Mesenchymal stem cell (in vitro differentiated cells and primary cell): ENCODE data around the gene PROSER1.

Source experiments
- DNase-seq: peaks from one replicate; pipeline ENCODE4 v3.0.0-alpha.2; 2013
- H2AFZ ChIP-seq: one replicate; pipeline ENCODE4 v1.6.1; 2013; ENCODE audit warnings: low read depth, mild to moderate bottlenecking, control low read depth, inconsistent platforms, low read length, moderate library complexity
- H2AK5ac ChIP-seq: 2 replicates; pipeline ENCODE4 v1.6.1; 2013; ENCODE audit warnings: low read length, moderate library complexity, mild to moderate bottlenecking, inconsistent platforms; ENCODE audit not compliant: severe bottlenecking
- H2BK120ac ChIP-seq: one replicate; pipeline ENCODE4 v1.6.1; 2013; ENCODE audit warnings: low read depth, mild to moderate bottlenecking, inconsistent platforms, low read length, moderate library complexity
- H2BK12ac ChIP-seq, 2 experiments: one replicate each; pipeline ENCODE4 v1.6.1; 2013; ENCODE audit warnings: inconsistent platforms in 2 of 2, low read length in 2 of 2, mild to moderate bottlenecking in 2 of 2, moderate library complexity in 2 of 2, control low read depth in 1 of 2
- H2BK15ac ChIP-seq: one replicate; pipeline ENCODE4 v1.6.1; 2013; ENCODE audit warnings: mild to moderate bottlenecking, low read depth, inconsistent platforms; ENCODE audit not compliant: poor library complexity, severe bottlenecking
- H2BK5ac ChIP-seq: 2 replicates; pipeline ENCODE4 v1.6.1; 2013; ENCODE audit warnings: low read depth, mild to moderate bottlenecking, low read length, control low read depth, inconsistent platforms; ENCODE audit not compliant: poor library complexity, severe bottlenecking
- H3K14ac ChIP-seq, 2 experiments: one replicate each; pipeline ENCODE4 v1.6.1; 2013; ENCODE audit warnings: inconsistent platforms in 2 of 2, low read length in 2 of 2, control low read depth in 1 of 2, mild to moderate bottlenecking in 1 of 2, moderate library complexity in 1 of 2
- H3K18ac ChIP-seq, 2 experiments: one replicate each; pipeline ENCODE4 v1.6.1; 2013; ENCODE audit warnings: inconsistent platforms in 2 of 2, low read length in 2 of 2, control low read depth in 1 of 2, low read depth in 1 of 2, mild to moderate bottlenecking in 1 of 2
- H3K23ac ChIP-seq, 2 experiments: one replicate each; pipeline ENCODE4 v1.6.1; 2013; ENCODE audit warnings: inconsistent platforms in 2 of 2, low read length in 2 of 2, mild to moderate bottlenecking in 2 of 2, moderate library complexity in 2 of 2, control low read depth in 1 of 2
- H3K27ac ChIP-seq: 2 replicates; pipeline ENCODE4 v1.5.1; 2013; ENCODE audit warnings: mild to moderate bottlenecking, moderate library complexity, low read length, control low read depth, inconsistent platforms; ENCODE audit not compliant: poor library complexity, severe bottlenecking
- H3K27me3 ChIP-seq, 2 experiments: 2 replicates each; pipeline versions ENCODE4 v1.6.1 to v1.7.0; 2013; ENCODE audit warnings: low read length in 2 of 2, mild to moderate bottlenecking in 2 of 2, moderate library complexity in 2 of 2, control low read depth in 1 of 2, inconsistent platforms in 1 of 2; ENCODE audit not compliant: control insufficient read depth in 1 of 2, insufficient read depth in 1 of 2
- H3K36me3 ChIP-seq, 2 experiments: 2 replicates each; pipeline versions ENCODE4 v1.6.1 to v1.7.0; 2013; ENCODE audit warnings: low read length in 2 of 2, control low read depth in 1 of 2, inconsistent platforms in 1 of 2, low read depth in 1 of 2, mild to moderate bottlenecking in 1 of 2; ENCODE audit not compliant: insufficient read depth in 2 of 2, control insufficient read depth in 1 of 2
- H3K4ac ChIP-seq, 2 experiments: one replicate each; pipeline ENCODE4 v1.6.1; 2013; ENCODE audit warnings: inconsistent platforms in 2 of 2, low read length in 2 of 2, mild to moderate bottlenecking in 2 of 2, moderate library complexity in 2 of 2, control low read depth in 1 of 2, low read depth in 1 of 2
- H3K4me1 ChIP-seq: 2 replicates; pipeline ENCODE4 v1.6.1; 2013; ENCODE audit warnings: low read depth, low read length, control low read depth; ENCODE audit not compliant: control insufficient read depth, insufficient read depth
- H3K4me2 ChIP-seq: 2 replicates; pipeline ENCODE4 v1.6.1; 2013; ENCODE audit warnings: low read length, mild to moderate bottlenecking, inconsistent platforms; ENCODE audit not compliant: poor library complexity, severe bottlenecking
- H3K4me3 ChIP-seq, 2 experiments: 2 replicates each; pipeline versions ENCODE4 v1.5.1 to v1.7.0; 2013; ENCODE audit warnings: low read length in 2 of 2, mild to moderate bottlenecking in 2 of 2, control low read depth in 1 of 2, low read depth in 1 of 2; ENCODE audit not compliant: insufficient read depth in 1 of 2
- H3K79me1 ChIP-seq: replicated peaks from 2 replicates; pipeline ENCODE4 v1.6.1; 2013; ENCODE audit warnings: mild to moderate bottlenecking, control low read depth, low read length, inconsistent platforms; ENCODE audit not compliant: poor library complexity, severe bottlenecking
- H3K9ac ChIP-seq: 2 replicates; pipeline ENCODE4 v1.7.0; 2013; ENCODE audit warnings: mild to moderate bottlenecking, low read length, moderate library complexity
- H3K9me3 ChIP-seq: 2 replicates; pipeline ENCODE4 v1.7.0; 2013; ENCODE audit warnings: mild to moderate bottlenecking, low read length; ENCODE audit not compliant: control insufficient read depth
- H4K8ac ChIP-seq: one replicate; pipeline ENCODE4 v1.6.1; 2013; ENCODE audit warnings: inconsistent platforms, mild to moderate bottlenecking, low read length, moderate library complexity
- H4K91ac ChIP-seq: one replicate; pipeline ENCODE4 v1.6.1; 2013; ENCODE audit warnings: mild to moderate bottlenecking, low read length, inconsistent platforms
- WGBS: methylation state at CpG from one replicate; pipeline ENCODE4 v1.1.7; 2013; ENCODE audit warnings: mixed read lengths; 5-methylcytosine and 5-hydroxymethylcytosine counted together

PROSER1 gene

DNA sequence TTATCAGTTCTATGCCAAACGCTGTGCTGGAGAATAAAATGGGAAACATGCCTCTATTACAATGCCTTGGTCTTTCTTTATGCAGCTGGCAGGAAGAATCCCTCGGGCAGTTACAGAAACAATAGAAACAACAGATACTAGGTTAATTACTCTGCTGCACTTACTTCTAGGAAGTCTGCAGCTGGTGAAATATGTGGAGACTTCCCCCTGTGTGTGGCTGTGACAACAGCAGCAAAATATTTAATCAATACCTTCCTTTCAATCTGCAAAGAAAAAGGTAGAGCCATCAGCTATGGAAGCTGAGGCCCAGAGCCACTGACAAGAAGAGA is 57.2 kb downstream of the PROSER1 start:
- no peak overlapping the region for H2BK5ac ChIP-seq
- H2BK120ac ChIP-seq: no peak overlapping the region
- H3K4ac ChIP-seq: no peak overlapping the region
- no peak overlapping the region for H3K9ac ChIP-seq
- H3K4me2 ChIP-seq: no peak overlapping the region
- no peak overlapping the region for H3K14ac ChIP-seq
- H2BK15ac ChIP-seq: no peak overlapping the region
- H2BK12ac ChIP-seq: no peak overlapping the region
- no peak overlapping the region for H3K4me3 ChIP-seq
- no peaks in the 10 kb centered on the region for H3K79me1 ChIP-seq
- peaks cover 0 to 12% of the 10 kb centered on the region in 2 experiments for H3K27me3 ChIP-seq
- no peaks in the 10 kb centered on the region for H3K36me3 ChIP-seq
- H3K4me1 ChIP-seq: no peaks in the 10 kb centered on the region
- no peak overlapping the region for H4K8ac ChIP-seq
- no peak overlapping the region for H3K18ac ChIP-seq
- H2AFZ ChIP-seq: no peak overlapping the region
- no peak overlapping the region for H3K27ac ChIP-seq
- no peak overlapping the region for H2AK5ac ChIP-seq
- no peak overlapping the region for H3K23ac ChIP-seq
- WGBS: 50% methylated on average over 1 of the region's 2 CpGs
- no peak overlapping the region for H4K91ac ChIP-seq
- peaks cover 11% of the 10 kb centered on the region for H3K9me3 ChIP-seq
- DNase-seq: no peak

DNA sequence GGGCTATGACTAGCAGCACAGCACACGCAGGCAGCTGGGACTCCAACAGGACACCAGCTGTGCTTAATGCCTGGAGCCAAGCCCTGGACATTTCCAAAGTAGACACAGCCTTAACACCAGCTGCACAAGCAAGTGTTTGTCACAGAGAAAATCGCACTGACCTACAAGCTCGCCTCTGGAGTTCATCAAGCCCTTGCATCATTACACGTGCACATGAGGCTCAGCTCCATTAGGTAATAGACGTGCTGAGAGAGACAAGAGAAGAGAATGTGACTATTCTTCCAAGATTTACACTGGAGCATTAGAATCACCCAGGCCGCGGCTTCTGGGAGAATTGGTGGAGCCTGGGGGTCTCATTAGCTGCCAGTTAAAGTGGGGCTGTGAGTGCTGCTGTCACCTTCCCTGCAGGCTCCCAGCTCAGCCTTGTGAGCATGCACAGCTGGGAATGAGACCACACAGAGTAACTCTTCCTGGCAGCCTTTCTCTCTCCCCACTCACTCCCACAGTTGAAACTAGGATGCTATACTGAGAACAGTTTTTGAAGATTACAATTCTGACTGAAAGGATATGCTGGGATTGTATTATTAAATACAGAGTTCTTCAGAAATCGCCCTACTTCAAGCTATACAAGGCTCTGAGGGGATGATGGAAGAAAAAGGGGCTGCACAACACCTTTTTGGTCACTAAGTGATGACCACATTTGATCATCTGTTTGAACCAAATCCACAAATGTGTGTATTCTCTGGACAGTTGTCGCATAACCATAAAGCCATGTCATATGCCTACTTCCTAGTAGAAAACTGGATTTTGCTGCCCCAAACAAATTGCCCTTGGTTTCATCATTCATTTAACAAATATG is 57.8 kb downstream of the PROSER1 start:
- no peak overlapping the region for H3K27ac ChIP-seq
- WGBS: 58% methylated on average over 9 of the region's 9 CpGs

DNA sequence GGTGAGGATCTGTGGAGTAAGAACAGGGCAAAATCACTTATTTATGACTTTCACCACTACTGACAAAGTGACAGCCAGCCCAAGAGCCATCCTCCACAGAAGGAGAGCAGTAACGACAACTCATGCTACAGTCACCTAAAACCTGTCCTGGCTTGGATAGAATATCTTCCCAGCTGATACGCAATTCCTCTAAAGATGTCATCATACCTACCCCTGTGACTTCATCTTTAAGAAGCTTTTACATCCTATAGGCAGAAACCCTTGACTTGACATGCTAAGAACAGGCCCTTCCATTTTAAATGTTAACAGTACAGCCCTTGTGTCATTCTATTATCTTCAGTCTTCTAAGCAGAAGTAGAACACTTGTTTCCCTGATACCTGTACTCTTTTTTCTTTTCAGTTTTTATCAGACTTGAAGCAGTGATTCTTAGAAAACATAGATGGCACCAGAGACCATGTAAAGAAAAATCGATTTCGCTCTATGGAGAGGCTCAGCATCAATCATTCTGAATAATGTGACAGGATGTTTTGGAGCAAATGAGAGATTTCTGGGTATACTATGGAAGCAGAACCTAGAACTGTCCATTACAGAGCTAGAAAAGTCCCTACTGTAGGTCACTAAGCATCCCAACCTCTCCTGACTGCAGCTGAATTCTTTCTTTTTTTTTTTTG is 67.4 kb downstream of the PROSER1 start:
- no peak overlapping the region for H3K4me3 ChIP-seq
- no peak overlapping the region for H3K18ac ChIP-seq
- H3K14ac ChIP-seq: no peak overlapping the region
- H2BK15ac ChIP-seq: no peak overlapping the region
- no peak overlapping the region for H2BK12ac ChIP-seq
- no peaks in the 10 kb centered on the region for H3K4me1 ChIP-seq
- H3K36me3 ChIP-seq: no peaks in the 10 kb centered on the region
- no peak overlapping the region for H3K9ac ChIP-seq
- no peak for DNase-seq
- H4K8ac ChIP-seq: no peak overlapping the region
- no peak overlapping the region for H2BK5ac ChIP-seq
- no peak overlapping the region for H2AK5ac ChIP-seq
- H3K4me2 ChIP-seq: no peak overlapping the region
- no peak overlapping the region for H3K27ac ChIP-seq
- H3K27me3 ChIP-seq: peaks cover 3 to 6% of the 10 kb centered on the region in 2 experiments
- H2AFZ ChIP-seq: no peak overlapping the region
- no peaks in the 10 kb centered on the region for H3K79me1 ChIP-seq
- no peak overlapping the region for H2BK120ac ChIP-seq
- no peak overlapping the region for H3K4ac ChIP-seq
- no peaks in the 10 kb centered on the region for H3K9me3 ChIP-seq
- H3K23ac ChIP-seq: no peak overlapping the region
- H4K91ac ChIP-seq: no peak overlapping the region
- 82% methylated on average over 4 of the region's 4 CpGs for WGBS

More for the DNA sequence above, 57.8 kb downstream of the PROSER1 start:
- no peak overlapping the region for H3K18ac ChIP-seq
- no peak overlapping the region for H3K9ac ChIP-seq
- H3K4me1 ChIP-seq: no peaks in the 10 kb centered on the region
- DNase-seq: no peak
- H3K79me1 ChIP-seq: no peaks in the 10 kb centered on the region
- H3K14ac ChIP-seq: no peak overlapping the region
- no peak overlapping the region for H3K4me3 ChIP-seq
- H2BK15ac ChIP-seq: no peak overlapping the region
- H3K4ac ChIP-seq: no peak overlapping the region
- no peak overlapping the region for H3K23ac ChIP-seq
- H3K36me3 ChIP-seq: no peaks in the 10 kb centered on the region
- no peak overlapping the region for H2AK5ac ChIP-seq
- H2BK12ac ChIP-seq: no peak overlapping the region
- H2BK5ac ChIP-seq: no peak overlapping the region
- H2AFZ ChIP-seq: no peak overlapping the region
- H4K91ac ChIP-seq: no peak overlapping the region
- H4K8ac ChIP-seq: no peak overlapping the region
- H3K9me3 ChIP-seq: peaks cover 11% of the 10 kb centered on the region
- no peak overlapping the region for H3K4me2 ChIP-seq
- H2BK120ac ChIP-seq: no peak overlapping the region
- peaks cover 0 to 12% of the 10 kb centered on the region in 2 experiments for H3K27me3 ChIP-seq

DNA sequence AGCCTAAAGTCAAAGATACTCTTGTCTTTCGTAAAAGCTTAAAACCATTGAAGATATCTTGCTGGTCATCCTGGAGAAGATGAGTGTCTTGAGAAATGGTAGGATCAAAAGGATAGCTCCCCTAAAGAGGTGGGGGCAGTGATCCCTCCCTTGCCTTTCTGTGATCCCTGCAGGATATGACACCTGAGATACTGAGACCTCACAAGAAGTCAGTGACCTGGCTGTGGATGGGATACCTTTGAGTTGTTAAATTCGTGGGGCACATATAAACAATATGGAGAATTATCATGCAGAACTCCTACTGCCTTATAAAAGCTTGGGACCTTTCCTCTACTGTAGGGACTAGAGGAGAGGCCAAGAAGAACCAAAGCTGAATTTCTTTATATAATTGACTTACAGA is 68.7 kb downstream of the PROSER1 start:
- H4K91ac ChIP-seq: no peak overlapping the region
- H3K4me2 ChIP-seq: no peak overlapping the region
- H3K27me3 ChIP-seq: peaks cover 3 to 6% of the 10 kb centered on the region in 2 experiments
- H3K23ac ChIP-seq: no peak overlapping the region
- no peak overlapping the region for H2BK5ac ChIP-seq
- H3K79me1 ChIP-seq: no peaks in the 10 kb centered on the region
- no peak overlapping the region for H2BK12ac ChIP-seq
- no peak overlapping the region for H3K27ac ChIP-seq
- H3K36me3 ChIP-seq: no peaks in the 10 kb centered on the region
- no peak overlapping the region for H2BK15ac ChIP-seq
- H3K14ac ChIP-seq: no peak overlapping the region
- H3K4me3 ChIP-seq: no peak overlapping the region
- H4K8ac ChIP-seq: no peak overlapping the region
- H2BK120ac ChIP-seq: no peak overlapping the region
- no peak overlapping the region for H3K4ac ChIP-seq
- no peak overlapping the region for H2AK5ac ChIP-seq
- H3K9me3 ChIP-seq: no peaks in the 10 kb centered on the region
- 72% methylated on average over 1 of the region's 2 CpGs for WGBS
- H3K18ac ChIP-seq: no peak overlapping the region
- H3K4me1 ChIP-seq: no peaks in the 10 kb centered on the region
- no peak for DNase-seq
- no peak overlapping the region for H3K9ac ChIP-seq
- no peak overlapping the region for H2AFZ ChIP-seq
